Pancreas (tissue), 10 donors: ENCODE measurements around the gene TUNAR. TPM values are rescaled to one million over a fixed set of nuclear protein-coding genes. Genes with fewer than 3 reads are reported as not detected.

Source experiments
- ATAC-seq, 4 donors: fragments of 200-7000 bp; cut with Tn5 transposase; one replicate each; pipeline versions ENCODE4 v1.8.0 to v1.9.1; 2020; ENCODE audit warnings: mild to moderate bottlenecking in 4 of 4, moderate library complexity in 4 of 4
- DNase-seq, 6 donors: peaks; one replicate each; pipeline ENCODE4 v3.0.0-alpha.2; 2020
- FAIRE-seq: peaks from 2 replicates; lab custom pipeline; 2012; peaks lifted over from hg19 to GRCh38; lab: Jason Lieb, UNC
- H3K27ac ChIP-seq, 4 donors: fragments of 200-600 bp; sonication (generic); 1 replicate in 3 of 4; 2 replicates in 1 of 4; pipeline versions ENCODE4 v1.5.0 to v1.8.0; 2020
- H3K27me3 ChIP-seq, 4 donors: fragments of 200-600 bp; one replicate each; pipeline ENCODE4 v1.8.0; 2021
- H3K36me3 ChIP-seq, 3 donors: fragments of 200-600 bp; sonication (generic) in 1 of 3; one replicate each; pipeline versions ENCODE4 v1.5.0 to v1.8.0; 2020 to 2021
- H3K4me1 ChIP-seq, 3 donors: fragments of 200-600 bp; one replicate each; pipeline ENCODE4 v1.8.0; 2021
- H3K4me3 ChIP-seq, 4 donors: fragments of 200-600 bp; sonication (generic) in 2 of 4; one replicate each; pipeline versions ENCODE4 v1.5.0 to v1.8.0; 2020 to 2021
- H3K9me3 ChIP-seq, 4 donors: fragments of 200-600 bp; one replicate each; pipeline ENCODE4 v1.8.0; 2021
- WGBS, 2 donors: extraction: QIAGEN DNeasy Blood & Tissue Kit; methylation state at CpG; one replicate each; pipeline ENCODE4 v1.1.7; 2013; 5-methylcytosine and 5-hydroxymethylcytosine counted together
- intact Hi-C, 3 donors: fragments of 100-400 bp; cut with DNase I; formaldehyde crosslinking; loops; one replicate each; pipeline versions ENCODE4 v1.11.1 to v1.14.2; 2022
- polyA plus RNA-seq, 2 donors: library from polyadenylated mRNA; stranded (reverse); fragments of 200-250 nt; gene quantifications; one replicate each; pipeline ENCODE4 v1.2.3, GENCODE V29; 2013
- total RNA-seq, 6 donors: library from RNA; stranded (reverse); fragmentation: NEBNext Ultra II Directional in 4 of 6; extraction: Animal tissue kit (Norgen Biotek cat#: 25700) in 4 of 6; gene quantifications; one replicate each; pipeline versions ENCODE4 v1.2.1 to v1.2.4, GENCODE V29; 2021 to 2023
- TF ChIP-seq, protein P1 (sequence below), 4 donors: fragments of 200-600 bp; sonication (generic) in 3 of 4; IDR thresholded peaks; one replicate each; pipeline versions ENCODE4 v1.5.0 to v1.8.0; 2021; ENCODE audit warnings: antibody characterized with exemption in 4 of 4
- donor health status: healthy with polysubstance abuse.
- donor health status: DM: no; HTN: no; CAD: no; lungs with moderate emphysema.
- donor health status: DM: no; HTN: no; CAD: no.
- donor health status: control.
- donor health status: control.
- donor health status: Bipolar disorder and iron deficiency.
- donor health status: DM: yes; HTN: yes; CAD: no.
- donor health status: DM: no; HTN: no; CAD: no.
- donor health status: DM: no; HTN: no; CAD: no.
- donor health status: DM: yes; HTN: yes; CAD: no.

The TUNAR gene
- total and polyA plus RNA-seq, 8 donors, result 0.23 to 12.7 (median 1.0) TPM

DNA sequence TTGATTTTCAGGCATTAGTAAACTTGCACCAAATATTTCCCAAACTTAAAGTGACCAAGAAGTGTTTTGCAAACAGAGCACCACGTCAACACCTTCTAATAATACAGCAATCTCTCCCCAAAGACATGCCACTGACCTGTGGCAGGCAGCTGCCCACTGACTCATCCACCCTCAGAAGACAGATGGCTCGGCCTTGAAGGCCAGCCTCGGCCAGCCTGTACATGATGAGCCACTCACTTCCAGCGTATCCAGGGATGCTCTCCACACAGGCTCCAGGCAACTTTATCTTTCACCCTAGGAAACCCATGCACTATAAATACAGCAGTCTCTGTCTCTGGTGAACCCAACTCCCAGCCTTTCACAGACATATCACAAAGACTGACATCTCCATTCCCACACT is 62.7 kb downstream of the TUNAR start:
- no peak for DNase-seq
- Histone ChIP-seq H3K27me3 (no peaks in the 10 kb centered on the region), H3K4me3 (no peak overlapping the region), H3K36me3 (no peaks in the 10 kb centered on the region), H3K27ac (no peak overlapping the region), H3K4me1 (no peaks in the 10 kb centered on the region), H3K9me3 (no peaks in the 10 kb centered on the region)
- WGBS, 2 donors, result 40 to 50% methylated on average over 4 of the region's 4 CpGs
- no peak for ATAC-seq
- TF ChIP-seq, protein P1, sequence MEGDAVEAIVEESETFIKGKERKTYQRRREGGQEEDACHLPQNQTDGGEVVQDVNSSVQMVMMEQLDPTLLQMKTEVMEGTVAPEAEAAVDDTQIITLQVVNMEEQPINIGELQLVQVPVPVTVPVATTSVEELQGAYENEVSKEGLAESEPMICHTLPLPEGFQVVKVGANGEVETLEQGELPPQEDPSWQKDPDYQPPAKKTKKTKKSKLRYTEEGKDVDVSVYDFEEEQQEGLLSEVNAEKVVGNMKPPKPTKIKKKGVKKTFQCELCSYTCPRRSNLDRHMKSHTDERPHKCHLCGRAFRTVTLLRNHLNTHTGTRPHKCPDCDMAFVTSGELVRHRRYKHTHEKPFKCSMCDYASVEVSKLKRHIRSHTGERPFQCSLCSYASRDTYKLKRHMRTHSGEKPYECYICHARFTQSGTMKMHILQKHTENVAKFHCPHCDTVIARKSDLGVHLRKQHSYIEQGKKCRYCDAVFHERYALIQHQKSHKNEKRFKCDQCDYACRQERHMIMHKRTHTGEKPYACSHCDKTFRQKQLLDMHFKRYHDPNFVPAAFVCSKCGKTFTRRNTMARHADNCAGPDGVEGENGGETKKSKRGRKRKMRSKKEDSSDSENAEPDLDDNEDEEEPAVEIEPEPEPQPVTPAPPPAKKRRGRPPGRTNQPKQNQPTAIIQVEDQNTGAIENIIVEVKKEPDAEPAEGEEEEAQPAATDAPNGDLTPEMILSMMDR (IDR thresholded peaks at IDR 0.05), result no peak
- FAIRE-seq, result no peak
- intact Hi-C loops, result no loop called here

DNA sequence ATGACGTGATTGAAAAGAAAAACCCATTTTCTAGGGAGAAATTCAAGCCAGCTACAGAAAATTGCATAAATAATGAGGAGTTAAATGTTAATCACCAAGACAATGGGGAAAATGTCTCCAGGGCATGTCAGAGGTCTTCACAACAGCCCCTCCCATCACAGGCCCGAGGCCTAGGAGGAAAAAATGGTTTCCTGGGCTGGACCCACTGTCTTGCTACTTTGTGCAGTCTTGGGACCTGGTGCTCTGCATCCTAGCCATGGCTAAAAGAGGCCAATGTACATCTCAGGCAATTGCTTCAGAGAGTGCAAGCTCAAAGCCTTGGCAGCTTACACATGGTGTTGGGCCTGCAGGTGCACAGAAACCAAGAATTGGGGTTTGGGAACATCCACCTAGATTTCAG is 65.3 kb downstream of the TUNAR start:
- H3K4me3 ChIP-seq, result no peak overlapping the region
- H3K27me3 ChIP-seq, result no peaks in the 10 kb centered on the region
- H3K27ac ChIP-seq, result no peak overlapping the region
- WGBS, 2 donors, result 13 to 15% methylated on average over 2 of the region's 2 CpGs
- FAIRE-seq (no peak), DNase-seq (no peak), ATAC-seq (no peak)
- no peaks in the 10 kb centered on the region for H3K36me3 ChIP-seq
- no peaks in the 10 kb centered on the region for H3K4me1 ChIP-seq
- intact Hi-C loops, result no loop called here
- no peaks in the 10 kb centered on the region for H3K9me3 ChIP-seq
- TF ChIP-seq, protein P1 (IDR thresholded peaks at IDR 0.05), result no peak

DNA sequence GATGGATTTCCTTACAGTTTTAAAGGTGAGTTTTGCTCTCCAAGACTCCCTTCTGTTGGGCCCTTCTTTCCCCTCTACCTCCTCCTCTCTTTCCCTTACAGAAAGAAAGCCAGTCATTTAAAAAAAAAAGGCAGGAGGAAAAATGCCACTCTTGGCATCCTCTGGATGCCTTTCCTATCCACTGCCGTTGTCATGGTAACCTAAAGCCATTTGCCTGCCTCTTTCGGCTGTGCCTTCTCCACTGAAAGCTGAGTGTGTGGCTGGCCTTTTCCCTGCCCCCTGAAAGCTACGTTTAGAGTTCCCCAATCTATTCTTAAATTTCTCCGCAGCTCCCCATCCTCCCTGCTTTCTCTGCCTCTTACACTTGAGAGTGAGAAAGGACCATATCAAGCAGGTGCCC is 67.1 kb downstream of the TUNAR start:
- no peaks in the 10 kb centered on the region for H3K9me3 ChIP-seq
- H3K4me3 ChIP-seq, result no peak overlapping the region
- H3K27me3 ChIP-seq, result no peaks in the 10 kb centered on the region
- H3K27ac ChIP-seq, result no peak overlapping the region
- H3K36me3 ChIP-seq, result no peaks in the 10 kb centered on the region
- no peaks in the 10 kb centered on the region for H3K4me1 ChIP-seq
- WGBS, 2 donors, result 19 to 33% methylated on average over 4 of the region's 4 CpGs
- TF ChIP-seq, protein P1 (IDR thresholded peaks at IDR 0.05), result no peak
- intact Hi-C loops, result no loop called here
- ATAC-seq (no peak), DNase-seq (no peak), FAIRE-seq (no peak)

DNA sequence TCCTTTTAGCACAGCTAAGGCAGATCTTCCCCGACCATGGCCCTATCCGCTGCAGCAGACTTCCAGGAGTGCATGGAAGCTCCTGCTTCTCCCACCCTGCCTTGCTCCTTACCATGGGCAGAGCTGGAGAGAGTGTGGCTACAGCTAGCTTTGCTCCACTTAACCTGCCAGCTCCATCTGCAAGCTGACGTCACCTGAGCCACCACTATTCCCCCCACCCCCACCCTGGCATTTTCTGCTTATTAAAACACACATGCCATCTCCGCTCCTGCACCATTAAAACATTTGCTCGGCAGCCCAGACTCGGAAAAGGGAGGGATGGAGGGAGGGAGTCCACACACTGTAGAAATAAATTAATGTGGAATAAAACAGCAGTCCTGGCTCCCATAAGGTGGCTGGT is 67.8 kb downstream of the TUNAR start:
- ATAC-seq (peak in 2 of 4 donors; percentile 35 to 69), FAIRE-seq (no peak), DNase-seq (no peak)
- Histone ChIP-seq H3K4me3 (no peak overlapping the region), H3K27me3 (no peaks in the 10 kb centered on the region), H3K9me3 (no peaks in the 10 kb centered on the region), H3K36me3 (no peaks in the 10 kb centered on the region), H3K27ac (no peak overlapping the region), H3K4me1 (no peaks in the 10 kb centered on the region)
- WGBS, 2 donors, result 36 to 50% methylated on average over 6 of the region's 6 CpGs
- TF ChIP-seq, protein P1 (IDR thresholded peaks at IDR 0.05), result no peak
- intact Hi-C loops, result no loop called here

DNA sequence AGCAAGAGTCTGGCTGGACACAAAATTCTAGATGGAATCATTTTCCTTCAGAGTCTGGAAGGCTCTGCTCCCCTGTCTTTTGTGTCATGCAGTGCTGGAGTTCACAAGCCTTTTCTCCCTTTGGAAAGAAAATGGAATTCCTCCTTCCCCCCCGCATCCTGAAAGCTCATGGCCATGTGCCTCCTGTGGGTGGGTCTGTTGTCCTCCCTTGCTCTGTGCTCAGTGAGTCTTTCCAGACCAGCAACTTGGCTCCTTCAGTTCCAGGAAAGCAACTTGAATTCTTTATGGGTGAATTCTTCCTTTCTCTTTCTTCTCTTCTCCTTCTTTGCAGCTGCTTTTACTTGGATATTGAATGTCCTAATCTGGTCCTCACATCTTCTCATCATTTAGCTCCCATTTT is 70.2 kb downstream of the TUNAR start:
- TF ChIP-seq, protein P1 (IDR thresholded peaks at IDR 0.05), result no peak
- H3K27me3 ChIP-seq, result no peaks in the 10 kb centered on the region
- DNase-seq (no peak), ATAC-seq (no peak), FAIRE-seq (no peak)
- intact Hi-C loops, result no loop called here
- WGBS, 2 donors, result 55 to 61% methylated on average over 1 of the region's 1 CpG
- H3K4me1 ChIP-seq, result no peaks in the 10 kb centered on the region
- H3K36me3 ChIP-seq, result no peaks in the 10 kb centered on the region
- no peak overlapping the region for H3K4me3 ChIP-seq
- H3K9me3 ChIP-seq, result no peaks in the 10 kb centered on the region
- H3K27ac ChIP-seq, result no peak overlapping the region
